Astrocyte of the cerebellum (primary cell): Measurements from ENCODE around the gene TTC28.
A peak's percentile ranks its signal among the peaks of the same experiment; 100 is the strongest.

ENCODE experiments used
- DNase-seq: peaks from one replicate; pipeline ENCODE4 v3.0.0-alpha.2; 2011; ENCODE audit warnings: low read depth
- H3K4me3 ChIP-seq: 2 replicates; pipeline ENCODE4 v1.5.1; 2011; ENCODE audit warnings: mild to moderate bottlenecking, low read depth, low read length, moderate library complexity
- CTCF ChIP-seq: IDR thresholded peaks from 2 replicates; pipeline ENCODE4 v1.5.1; 2012; ENCODE audit warnings: low read length, low read depth, moderate library complexity, mild to moderate bottlenecking; ENCODE audit errors: missing control alignments
- in situ Hi-C: cut with HindIII; loops from 2 replicates; pipeline ENCODE4 v1.10.0; 2017; ENCODE audit warnings: low sequenced_read_pairs

Gene TTC28

GRCh38 chr22:28341001-28341400, 338.6 kb downstream of the TTC28 start:
- in situ Hi-C loops = no loop called here
- TF ChIP-seq CTCF = no peak
- H3K4me3 ChIP-seq = no peak overlapping the region
- DNase-seq = peak; percentile 18

GRCh38 chr22:28333088-28333487, 346.6 kb downstream of the TTC28 start:
- H3K4me3 ChIP-seq = no peak overlapping the region
- DNase-seq = no peak
- TF ChIP-seq CTCF = no peak
- in situ Hi-C loops = no loop called here

GRCh38 chr22:28332410-28332809, 347.2 kb downstream of the TTC28 start:
- in situ Hi-C loops = no loop called here
- no peak for TF ChIP-seq CTCF
- DNase-seq = no peak
- H3K4me3 ChIP-seq = no peak overlapping the region

- in situ Hi-C loops = no loop called here
- no peak for DNase-seq
- no peak overlapping the region for H3K4me3 ChIP-seq
- TF ChIP-seq CTCF = no peak
Observed at GRCh38 chr22:28331695-28332094, 347.9 kb downstream of the TTC28 start.

- in situ Hi-C loops = loop anchor here (10.0 kb wide), 1 partner anchor 85 kb away; no protein-coding TSS in a partner anchor
- no peak for DNase-seq
- no peak for TF ChIP-seq CTCF
- H3K4me3 ChIP-seq = no peak overlapping the region
Observed at GRCh38 chr22:28329186-28330073, 350.2 kb downstream of the TTC28 start.

GRCh38 chr22:28328756-28329155, 350.9 kb downstream of the TTC28 start:
- DNase-seq = no peak
- TF ChIP-seq CTCF = no peak
- in situ Hi-C loops = loop anchor here (10.0 kb wide), 1 partner anchor 84 kb away; no protein-coding TSS in a partner anchor
- no peak overlapping the region for H3K4me3 ChIP-seq
